ENCODE data around the gene DPT. TPM values are rescaled to one million over a fixed set of nuclear protein-coding genes. Genes with fewer than 3 reads are reported as not detected.
A peak's percentile ranks its signal among the peaks of the same experiment; 100 is the strongest.

Gene DPT
- total RNA-seq, 4 donors from 2014 or later = 21.3 to 81.5 (median 40.0) TPM

GRCh38 chr1:168689726-168690602, 39.0 kb downstream of the DPT start:
- Histone ChIP-seq H3K36me3 (no peaks in the 10 kb centered on the region), H3K4me1 (no peaks in the 10 kb centered on the region), H3K9me3 (no peaks in the 10 kb centered on the region), H3K27me3 (no peaks in the 10 kb centered on the region), H3K4me3 (no peak overlapping the region), H3K27ac (no peak overlapping the region)
- TF ChIP-seq EP300 (IDR thresholded peaks at IDR 0.05) (no peak), CTCF (IDR thresholded peaks at IDR 0.05) (no peak), POLR2A (IDR thresholded peaks at IDR 0.05) (no peak)
- WGBS, 2 donors = 81 to 87% methylated on average over 8 of the region's 8 CpGs
- DNase-seq (ENCODE audit: low spot score in 2 of 2) = no peak

- no peaks in the 10 kb centered on the region for H3K4me1 ChIP-seq
Observed at GRCh38 chr1:168689327-168689657, 39.7 kb downstream of the DPT start.

GRCh38 chr1:168688644-168689326, 40.2 kb downstream of the DPT start:
- TF ChIP-seq POLR2A (IDR thresholded peaks at IDR 0.05) = no peak
- Histone ChIP-seq H3K4me3 (no peak overlapping the region), H3K9me3 (no peaks in the 10 kb centered on the region), H3K36me3 (no peaks in the 10 kb centered on the region), H3K27me3 (no peaks in the 10 kb centered on the region), H3K4me1 (no peaks in the 10 kb centered on the region), H3K27ac (peak overlapping the region in 1 of 4 donors; percentile 9)
- WGBS, 2 donors = 30 to 33% methylated on average over 5 of the region's 5 CpGs
- DNase-seq (ENCODE audit: low spot score in 2 of 2) = no peak

More at GRCh38 chr1:168689327-168689657, 39.7 kb downstream of the DPT start:
- no peak for DNase-seq (ENCODE audit: low spot score in 2 of 2)
- TF ChIP-seq EP300 (IDR thresholded peaks at IDR 0.05) = no peak
- Histone ChIP-seq H3K27ac (no peak overlapping the region), H3K27me3 (no peaks in the 10 kb centered on the region), H3K4me3 (no peak overlapping the region), H3K36me3 (no peaks in the 10 kb centered on the region), H3K9me3 (no peaks in the 10 kb centered on the region)
- WGBS, 2 donors = 93 to 94% methylated on average over 2 of the region's 2 CpGs

- WGBS, 2 donors = 90 to 92% methylated on average over 4 of the region's 4 CpGs
- no peak for DNase-seq (ENCODE audit: low spot score in 2 of 2)
- Histone ChIP-seq H3K9me3 (no peaks in the 10 kb centered on the region), H3K27ac (no peak overlapping the region), H3K4me1 (no peaks in the 10 kb centered on the region), H3K27me3 (no peaks in the 10 kb centered on the region), H3K36me3 (no peaks in the 10 kb centered on the region), H3K4me3 (no peak overlapping the region)
- TF ChIP-seq CTCF (IDR thresholded peaks at IDR 0.05) = no peak
- no peak for TF ChIP-seq EP300 (IDR thresholded peaks at IDR 0.05)
- no peak for TF ChIP-seq POLR2A (IDR thresholded peaks at IDR 0.05)
Observed at GRCh38 chr1:168687816-168688215, 41.2 kb downstream of the DPT start.

- Histone ChIP-seq H3K4me3 (no peak overlapping the region), H3K4me1 (no peaks in the 10 kb centered on the region), H3K9me3 (no peaks in the 10 kb centered on the region), H3K27me3 (no peaks in the 10 kb centered on the region), H3K36me3 (no peaks in the 10 kb centered on the region), H3K27ac (no peak overlapping the region)
- DNase-seq (ENCODE audit: low spot score in 2 of 2) = no peak
- TF ChIP-seq EP300 (IDR thresholded peaks at IDR 0.05) (no peak), POLR2A (IDR thresholded peaks at IDR 0.05) (no peak), CTCF (IDR thresholded peaks at IDR 0.05) (no peak)
- WGBS, 2 donors = 91 to 93% methylated on average over 2 of the region's 2 CpGs
Observed at GRCh38 chr1:168686666-168687065, 42.3 kb downstream of the DPT start.

- DNase-seq (ENCODE audit: low spot score in 2 of 2) = no peak
- Histone ChIP-seq H3K27ac (no peak overlapping the region), H3K4me3 (no peak overlapping the region), H3K36me3 (no peaks in the 10 kb centered on the region), H3K4me1 (no peaks in the 10 kb centered on the region), H3K27me3 (no peaks in the 10 kb centered on the region), H3K9me3 (peaks cover 0 to 3% (median 0%) of the 10 kb centered on the region in 4 donors)
- 50 to 89% methylated on average over 1 of the region's 1 CpG for WGBS, 2 donors
- TF ChIP-seq POLR2A (IDR thresholded peaks at IDR 0.05) (no peak), EP300 (IDR thresholded peaks at IDR 0.05) (no peak), CTCF (IDR thresholded peaks at IDR 0.05) (no peak)
Observed at GRCh38 chr1:168683871-168684270, 45.1 kb downstream of the DPT start.
